Vagina (tissue), 2 donors: ENCODE measurements around the gene SMPD3. TPM values are rescaled to one million over a fixed set of nuclear protein-coding genes. Genes with fewer than 3 reads are reported as not detected.

Experiments
- DNase-seq, 2 donors: peaks; one replicate each; pipeline ENCODE4 v3.0.0-alpha.2; 2017; ENCODE audit errors: extremely low spot score in 2 of 2
- H3K27ac ChIP-seq: fragments of 200-600 bp; sonication (generic); one replicate; pipeline ENCODE4 v1.5.1; 2019
- H3K27me3 ChIP-seq: fragments of 200-600 bp; sonication (generic); one replicate; pipeline ENCODE4 v1.5.1; 2019
- H3K36me3 ChIP-seq, 2 donors: fragments of 200-600 bp; sonication (generic); one replicate each; pipeline ENCODE4 v1.5.1; 2017 to 2019
- H3K4me1 ChIP-seq: fragments of 200-600 bp; sonication (generic); one replicate; pipeline ENCODE4 v1.5.1; 2019
- H3K4me3 ChIP-seq, 2 donors: fragments of 200-600 bp; sonication (generic); 1 replicate in 1 of 2; 2 replicates in 1 of 2; pipeline ENCODE4 v1.5.1; 2016 to 2019
- H3K9me3 ChIP-seq: fragments of 200-600 bp; sonication (generic); one replicate; pipeline ENCODE4 v1.5.1; 2019
- CTCF ChIP-seq, 3 experiments: fragments of 450-650 bp in 2 of 3; fragments of 200-600 bp in 1 of 3; sonication (generic) in 1 of 3; IDR thresholded peaks; one replicate each; pipeline ENCODE4 v1.5.1; 2017 to 2019; ENCODE audit warnings: antibody characterized with exemption in 3 of 3, mild to moderate bottlenecking in 2 of 3, moderate library complexity in 2 of 3
- POLR2A ChIP-seq, 2 donors: fragments of 450-650 bp; IDR thresholded peaks; one replicate each; pipeline ENCODE4 v1.6.1; 2017; ENCODE audit warnings: antibody characterized with exemption in 2 of 2, mild to moderate bottlenecking in 2 of 2, moderate library complexity in 2 of 2
- POLR2AphosphoS5 ChIP-seq, 2 donors: sonication (generic); formaldehyde crosslinking; IDR thresholded peaks; one replicate each; pipeline ENCODE4 v1.9.0; 2017; ENCODE audit warnings: antibody characterized with exemption in 2 of 2, mild to moderate bottlenecking in 2 of 2, low read depth in 1 of 2; ENCODE audit not compliant: insufficient read depth in 1 of 2
- intact Hi-C: fragments of 100-400 bp; cut with DNase I; formaldehyde crosslinking; loops from one replicate; pipeline ENCODE4 v1.15.1; 2023
- total RNA-seq: library from RNA; depleted of rRNA; stranded (reverse); fragments of >200 nt; gene quantifications from one replicate; pipeline ENCODE4 v1.2.3, GENCODE V29; 2016

Gene SMPD3
- total RNA-seq, 1 donor from 2014 or later: 3.4 TPM

- Histone ChIP-seq H3K4me3 (no peak overlapping the region), H3K9me3 (no peaks in the 10 kb centered on the region), H3K36me3 (no peaks in the 10 kb centered on the region), H3K4me1 (no peaks in the 10 kb centered on the region), H3K27ac (no peak overlapping the region), H3K27me3 (no peaks in the 10 kb centered on the region)
- TF ChIP-seq POLR2A (IDR thresholded peaks at IDR 0.05) (no peak), POLR2AphosphoS5 (IDR thresholded peaks at IDR 0.05; ENCODE audit: insufficient read depth in 1 of 2, low read depth in 1 of 2) (no peak), CTCF (IDR thresholded peaks at IDR 0.05) (no peak)
- intact Hi-C loops: loop anchor here (1.0 kb wide), 1 partner anchor 47 kb away; no protein-coding TSS in a partner anchor
- no peak for DNase-seq
These were observed 53.0 kb downstream of the SMPD3 start for GRCh38 chr16:68395167-68395786.

- Histone ChIP-seq H3K27me3 (no peaks in the 10 kb centered on the region), H3K27ac (no peak overlapping the region), H3K4me1 (no peaks in the 10 kb centered on the region), H3K4me3 (no peak overlapping the region), H3K9me3 (no peaks in the 10 kb centered on the region), H3K36me3 (no peaks in the 10 kb centered on the region)
- DNase-seq: no peak
- intact Hi-C loops: no loop called here
- TF ChIP-seq POLR2A (IDR thresholded peaks at IDR 0.05) (no peak), CTCF (IDR thresholded peaks at IDR 0.05) (no peak), POLR2AphosphoS5 (IDR thresholded peaks at IDR 0.05; ENCODE audit: insufficient read depth in 1 of 2, low read depth in 1 of 2) (no peak)
These were observed 55.0 kb downstream of the SMPD3 start for GRCh38 chr16:68393333-68393732.

GRCh38 chr16:68389750-68390371, 58.4 kb downstream of the SMPD3 start:
- TF ChIP-seq CTCF (IDR thresholded peaks at IDR 0.05) (no peak), POLR2A (IDR thresholded peaks at IDR 0.05) (no peak), POLR2AphosphoS5 (IDR thresholded peaks at IDR 0.05; ENCODE audit: insufficient read depth in 1 of 2, low read depth in 1 of 2) (no peak)
- Histone ChIP-seq H3K27me3 (no peaks in the 10 kb centered on the region), H3K4me3 (no peak overlapping the region), H3K4me1 (no peaks in the 10 kb centered on the region), H3K27ac (no peak overlapping the region), H3K9me3 (no peaks in the 10 kb centered on the region), H3K36me3 (no peaks in the 10 kb centered on the region)
- intact Hi-C loops: no loop called here
- no peak for DNase-seq

- no peak overlapping the region for H3K4me3 ChIP-seq
- H3K9me3 ChIP-seq: no peaks in the 10 kb centered on the region
- no peaks in the 10 kb centered on the region for H3K27me3 ChIP-seq
- H3K27ac ChIP-seq: no peak overlapping the region
- no peaks in the 10 kb centered on the region for H3K4me1 ChIP-seq
- no peaks in the 10 kb centered on the region for H3K36me3 ChIP-seq
- no peak for DNase-seq
- no peak for TF ChIP-seq CTCF (IDR thresholded peaks at IDR 0.05)
- TF ChIP-seq POLR2A (IDR thresholded peaks at IDR 0.05): no peak
- TF ChIP-seq POLR2AphosphoS5 (IDR thresholded peaks at IDR 0.05; ENCODE audit: insufficient read depth in 1 of 2, low read depth in 1 of 2): no peak
- intact Hi-C loops: no loop called here
These were observed 59.3 kb downstream of the SMPD3 start for GRCh38 chr16:68389006-68389405.

GRCh38 chr16:68388124-68388523, 60.2 kb downstream of the SMPD3 start:
- Histone ChIP-seq H3K9me3 (no peaks in the 10 kb centered on the region), H3K27me3 (no peaks in the 10 kb centered on the region), H3K27ac (no peak overlapping the region), H3K36me3 (no peaks in the 10 kb centered on the region), H3K4me1 (no peaks in the 10 kb centered on the region), H3K4me3 (no peak overlapping the region)
- DNase-seq: no peak
- TF ChIP-seq POLR2A (IDR thresholded peaks at IDR 0.05) (no peak), POLR2AphosphoS5 (IDR thresholded peaks at IDR 0.05; ENCODE audit: insufficient read depth in 1 of 2, low read depth in 1 of 2) (no peak), CTCF (IDR thresholded peaks at IDR 0.05) (no peak)
- intact Hi-C loops: no loop called here
